Kidney tubule cell (primary cell): ENCODE results near the gene PIF1.

ENCODE experiments used
- DNase-seq: peaks from one replicate; pipeline ENCODE4 v3.0.0-alpha.2; 2018; ENCODE audit warnings: low spot score

The PIF1 gene

GRCh38 chr15:64825431-64826294 is at the start of gene PIF1:
TSS of gene PIF1 (minus strand) at chr15:64825647. CDS start at chr15:64824335, 1,312 bp downstream.
- DNase-seq = peak; percentile 98

GRCh38 chr15:64870353-64870752 is 44.9 kb upstream of the PIF1 start:
- no peak for DNase-seq

- DNase-seq = no peak
These were observed 44.1 kb upstream of the PIF1 start for GRCh38 chr15:64869501-64869900.

- peak; percentile 30 for DNase-seq
These were observed 40.6 kb upstream of the PIF1 start for GRCh38 chr15:64865998-64866520.

- DNase-seq = no peak
These were observed 39.9 kb upstream of the PIF1 start for GRCh38 chr15:64865126-64865997.

GRCh38 chr15:64864068-64864467 is 38.6 kb upstream of the PIF1 start:
- no peak for DNase-seq

- no peak for DNase-seq
These were observed 37.0 kb upstream of the PIF1 start for GRCh38 chr15:64862408-64862807.

- DNase-seq = no peak
These were observed 36.5 kb upstream of the PIF1 start for GRCh38 chr15:64861960-64862359.

- no peak for DNase-seq
These were observed 35.9 kb upstream of the PIF1 start for GRCh38 chr15:64861331-64861730.

GRCh38 chr15:64859226-64859625 is 33.8 kb upstream of the PIF1 start:
- DNase-seq = no peak

GRCh38 chr15:64858021-64858575 is 32.7 kb upstream of the PIF1 start:
- no peak for DNase-seq

GRCh38 chr15:64857421-64857820 is 32.0 kb upstream of the PIF1 start:
- peak; percentile 79 for DNase-seq

GRCh38 chr15:64856429-64857145 is 31.1 kb upstream of the PIF1 start:
- peak; percentile 51 for DNase-seq

- DNase-seq = no peak
These were observed 29.9 kb upstream of the PIF1 start for GRCh38 chr15:64855205-64855975.

GRCh38 chr15:64854526-64854925 is 29.1 kb upstream of the PIF1 start:
- DNase-seq = no peak

GRCh38 chr15:64854041-64854440 is 28.6 kb upstream of the PIF1 start:
- no peak for DNase-seq

GRCh38 chr15:64851503-64851840 is 26.0 kb upstream of the PIF1 start:
- DNase-seq = peak; percentile 24

GRCh38 chr15:64850778-64851502 is 25.5 kb upstream of the PIF1 start:
- no peak for DNase-seq

GRCh38 chr15:64847876-64848716 is 22.6 kb upstream of the PIF1 start:
- no peak for DNase-seq
